ENCODE data around the gene GLRA1. TPM values are rescaled to one million over a fixed set of nuclear protein-coding genes. Genes with fewer than 3 reads are reported as not detected.
"Not testable (repeated sequence)": the region's sequence is repeated elsewhere in the genome, so short reads cannot be mapped to it uniquely, and the experiment has no call there.

GLRA1 gene
- total RNA-seq, 1 donor from 2014 or later: not detected

- TF ChIP-seq, protein P1, sequence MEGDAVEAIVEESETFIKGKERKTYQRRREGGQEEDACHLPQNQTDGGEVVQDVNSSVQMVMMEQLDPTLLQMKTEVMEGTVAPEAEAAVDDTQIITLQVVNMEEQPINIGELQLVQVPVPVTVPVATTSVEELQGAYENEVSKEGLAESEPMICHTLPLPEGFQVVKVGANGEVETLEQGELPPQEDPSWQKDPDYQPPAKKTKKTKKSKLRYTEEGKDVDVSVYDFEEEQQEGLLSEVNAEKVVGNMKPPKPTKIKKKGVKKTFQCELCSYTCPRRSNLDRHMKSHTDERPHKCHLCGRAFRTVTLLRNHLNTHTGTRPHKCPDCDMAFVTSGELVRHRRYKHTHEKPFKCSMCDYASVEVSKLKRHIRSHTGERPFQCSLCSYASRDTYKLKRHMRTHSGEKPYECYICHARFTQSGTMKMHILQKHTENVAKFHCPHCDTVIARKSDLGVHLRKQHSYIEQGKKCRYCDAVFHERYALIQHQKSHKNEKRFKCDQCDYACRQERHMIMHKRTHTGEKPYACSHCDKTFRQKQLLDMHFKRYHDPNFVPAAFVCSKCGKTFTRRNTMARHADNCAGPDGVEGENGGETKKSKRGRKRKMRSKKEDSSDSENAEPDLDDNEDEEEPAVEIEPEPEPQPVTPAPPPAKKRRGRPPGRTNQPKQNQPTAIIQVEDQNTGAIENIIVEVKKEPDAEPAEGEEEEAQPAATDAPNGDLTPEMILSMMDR (IDR thresholded peaks at IDR 0.05): no peak
- TF ChIP-seq POLR2A (IDR thresholded peaks at IDR 0.05) (no peak), POLR2AphosphoS5 (IDR thresholded peaks at IDR 0.05; ENCODE audit: insufficient read depth in 1 of 2, low read depth in 1 of 2) (no peak)
- intact Hi-C loops (cut with DNase I): no loop called here
- H3K4me1 ChIP-seq: no peaks in the 10 kb centered on the region
- DNase-seq (ENCODE audit: extremely low spot score in 2 of 2): no peak
- H3K36me3 ChIP-seq: no peaks in the 10 kb centered on the region
- H3K4me3 ChIP-seq: no peak overlapping the region
- H3K27ac ChIP-seq: no peak overlapping the region
- no peaks in the 10 kb centered on the region for H3K9me3 ChIP-seq
- H3K27me3 ChIP-seq: no peaks in the 10 kb centered on the region
These were observed 77.9 kb downstream of the GLRA1 start for GRCh38 chr5:151846765-151847164.

GRCh38 chr5:151832843-151833242, 91.8 kb downstream of the GLRA1 start:
- H3K36me3 ChIP-seq; H3K4me3 ChIP-seq; intact Hi-C loops (cut with DNase I); H3K27me3 ChIP-seq; DNase-seq (ENCODE audit: extremely low spot score in 2 of 2); H3K4me1 ChIP-seq; H3K27ac ChIP-seq: not testable (repeated sequence)
- peaks cover 11% of the 10 kb centered on the region for H3K9me3 ChIP-seq

DNA sequence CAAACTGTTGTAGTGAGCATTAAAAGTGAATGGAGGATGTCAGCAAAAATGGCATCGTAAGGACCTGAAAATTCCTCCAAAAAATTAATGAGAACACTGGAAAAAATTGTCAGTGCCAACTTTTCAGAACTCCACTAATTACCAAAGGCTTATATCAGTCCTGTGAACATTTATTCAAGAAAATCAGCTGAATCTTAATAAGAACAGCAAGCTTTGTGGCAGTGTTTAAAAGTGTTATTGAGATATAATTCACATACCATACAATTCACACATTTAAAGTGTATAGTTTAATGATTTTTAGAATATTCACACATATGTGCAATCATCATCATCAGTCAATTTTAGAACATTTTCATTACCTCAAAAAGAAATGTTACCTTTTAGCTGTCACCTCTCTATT, 95.3 kb downstream of the GLRA1 start:
- Histone ChIP-seq H3K4me3 (no peak overlapping the region), H3K9me3 (peaks cover 11% of the 10 kb centered on the region), H3K4me1 (no peaks in the 10 kb centered on the region), H3K36me3 (no peaks in the 10 kb centered on the region), H3K27me3 (no peaks in the 10 kb centered on the region), H3K27ac (no peak overlapping the region)
- no peak for DNase-seq (ENCODE audit: extremely low spot score in 2 of 2)
- TF ChIP-seq POLR2AphosphoS5 (IDR thresholded peaks at IDR 0.05; ENCODE audit: insufficient read depth in 1 of 2, low read depth in 1 of 2) (no peak), POLR2A (IDR thresholded peaks at IDR 0.05) (no peak)
- TF ChIP-seq, protein P1 (IDR thresholded peaks at IDR 0.05): no peak
- intact Hi-C loops (cut with DNase I): loop anchor here (5.0 kb wide), 1 partner anchor 678 kb away; no protein-coding TSS in a partner anchor

DNA sequence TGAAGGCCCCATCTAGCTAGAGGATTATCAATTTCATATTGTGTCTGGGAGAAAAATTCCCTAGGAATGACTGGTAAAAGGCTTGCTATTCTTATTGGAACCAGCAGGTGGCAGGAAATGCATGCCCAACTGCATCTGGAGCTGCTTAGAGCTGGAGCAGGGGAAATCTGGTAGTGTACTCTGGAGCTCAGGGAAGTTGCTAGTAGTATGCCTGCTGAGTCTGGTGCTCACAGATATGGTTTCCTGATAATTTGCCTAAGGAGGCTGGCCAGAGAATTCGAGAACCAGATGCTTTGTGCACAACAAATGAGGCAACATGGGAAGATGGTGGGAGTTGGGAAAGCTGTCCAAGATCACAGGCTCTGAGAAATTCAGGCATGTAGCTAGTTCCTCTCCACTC, 99.2 kb downstream of the GLRA1 start:
- no peaks in the 10 kb centered on the region for H3K27me3 ChIP-seq
- DNase-seq (ENCODE audit: extremely low spot score in 2 of 2): no peak
- TF ChIP-seq, protein P1 (IDR thresholded peaks at IDR 0.05): peak; percentile 52 to 72 (median 53)
- TF ChIP-seq POLR2AphosphoS5 (IDR thresholded peaks at IDR 0.05; ENCODE audit: insufficient read depth in 1 of 2, low read depth in 1 of 2) (no peak), POLR2A (IDR thresholded peaks at IDR 0.05) (no peak)
- H3K4me1 ChIP-seq: no peaks in the 10 kb centered on the region
- no peak overlapping the region for H3K27ac ChIP-seq
- H3K9me3 ChIP-seq: no peaks in the 10 kb centered on the region
- no peaks in the 10 kb centered on the region for H3K36me3 ChIP-seq
- intact Hi-C loops (cut with DNase I): loop anchor here (5.0 kb wide), 1 partner anchor 682 kb away; no protein-coding TSS in a partner anchor
- H3K4me3 ChIP-seq: no peak overlapping the region

DNA sequence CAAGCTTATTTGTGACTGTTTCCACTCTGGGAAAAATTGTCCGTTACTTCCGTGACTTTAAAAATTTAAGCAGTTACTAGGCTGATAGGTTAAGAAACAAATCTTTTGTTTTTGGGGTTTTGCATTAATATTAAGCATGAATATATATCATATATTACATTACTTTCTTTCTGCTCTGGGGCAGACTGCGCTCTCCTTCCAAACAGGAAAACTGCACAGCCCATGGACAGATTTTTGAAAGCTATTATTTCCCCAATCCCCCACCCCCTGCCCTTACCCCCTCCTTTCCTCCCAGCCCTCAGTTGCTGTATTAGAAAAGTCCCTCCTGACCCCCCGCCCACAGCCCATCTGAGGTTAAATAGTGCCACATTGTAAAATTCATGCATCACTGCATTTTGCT, 102.5 kb downstream of the GLRA1 start:
- intact Hi-C loops (cut with DNase I): no loop called here
- Histone ChIP-seq H3K4me3 (no peak overlapping the region), H3K4me1 (no peaks in the 10 kb centered on the region), H3K27me3 (no peaks in the 10 kb centered on the region), H3K36me3 (no peaks in the 10 kb centered on the region), H3K27ac (no peak overlapping the region), H3K9me3 (no peaks in the 10 kb centered on the region)
- no peak for TF ChIP-seq POLR2AphosphoS5 (IDR thresholded peaks at IDR 0.05; ENCODE audit: insufficient read depth in 1 of 2, low read depth in 1 of 2)
- no peak for TF ChIP-seq POLR2A (IDR thresholded peaks at IDR 0.05)
- TF ChIP-seq, protein P1 (IDR thresholded peaks at IDR 0.05): no peak
- no peak for DNase-seq (ENCODE audit: extremely low spot score in 2 of 2)

Measured in vagina (tissue), 2 donors.